Stimulated activated CD4-positive, alpha-beta T cell treated with anti-CD3 and anti-CD28 coated beads, TNF-alpha, amount 100 ng/mL, for 48 hours (primary cell): ENCODE data around the gene ALOX15.
"Not testable (repeated sequence)": the region's sequence is repeated elsewhere in the genome, so short reads cannot be mapped to it uniquely, and the experiment has no call there.

Source experiments
- DNase-seq, 3 donors: peaks; one replicate each; pipeline ENCODE4 v3.0.0-alpha.2; 2020; ENCODE audit warnings: low read depth in 3 of 3

Gene ALOX15

GRCh38 chr17:4641297-4642195 lies at the start of gene ALOX15:
ALOX15 (minus strand) TSS chr17:4641678; CDS start chr17:4641651, 27 bp downstream.
- no peak for DNase-seq

GRCh38 chr17:4690745-4691144 lies 49.3 kb upstream of the ALOX15 start:
- no peak for DNase-seq

- DNase-seq, result not testable (repeated sequence)
These were observed 48.4 kb upstream of the ALOX15 start for GRCh38 chr17:4689872-4690271.

GRCh38 chr17:4683739-4684138 lies 42.3 kb upstream of the ALOX15 start:
- DNase-seq, result not testable (repeated sequence)

GRCh38 chr17:4679658-4680057 lies 38.2 kb upstream of the ALOX15 start:
- DNase-seq, result no peak

GRCh38 chr17:4678448-4679026 lies 37.1 kb upstream of the ALOX15 start:
- peak; percentile 26 to 35 (median 27) for DNase-seq

GRCh38 chr17:4676791-4677190 lies 35.3 kb upstream of the ALOX15 start:
- no peak for DNase-seq

- DNase-seq, result no peak
These were observed 34.3 kb upstream of the ALOX15 start for GRCh38 chr17:4675791-4676190.

- no peak for DNase-seq
These were observed 33.2 kb upstream of the ALOX15 start for GRCh38 chr17:4674685-4674998.

- DNase-seq, result no peak
These were observed 32.7 kb upstream of the ALOX15 start for GRCh38 chr17:4673986-4674684.

GRCh38 chr17:4673169-4673568 lies 31.7 kb upstream of the ALOX15 start:
- DNase-seq, result no peak

GRCh38 chr17:4672751-4673150 lies 31.3 kb upstream of the ALOX15 start:
- no peak for DNase-seq

GRCh38 chr17:4672055-4672630 lies 30.7 kb upstream of the ALOX15 start:
- DNase-seq, result no peak

- no peak for DNase-seq
These were observed 25.7 kb upstream of the ALOX15 start for GRCh38 chr17:4667166-4667565.

GRCh38 chr17:4666296-4666695 lies 24.8 kb upstream of the ALOX15 start:
- no peak for DNase-seq

- DNase-seq, result no peak
These were observed 23.5 kb upstream of the ALOX15 start for GRCh38 chr17:4665027-4665426.

- no peak for DNase-seq
These were observed 22.8 kb upstream of the ALOX15 start for GRCh38 chr17:4664230-4664629.

- DNase-seq, result no peak
These were observed 22.2 kb upstream of the ALOX15 start for GRCh38 chr17:4663711-4664110.

- DNase-seq, result peak; percentile 32 to 65 (median 61)
These were observed 17.2 kb upstream of the ALOX15 start for GRCh38 chr17:4658478-4659305.

GRCh38 chr17:4657678-4658077 lies 16.2 kb upstream of the ALOX15 start:
- no peak for DNase-seq

GRCh38 chr17:4655933-4656332 lies 14.5 kb upstream of the ALOX15 start:
- DNase-seq, result not testable (repeated sequence)
